ENCODE data around the gene PON1.

The PON1 gene

GRCh38 chr7:95318501-95319100, 5.7 kb downstream of the PON1 start:
- no peak for TF ChIP-seq CTCF (IDR thresholded peaks at IDR 0.05; ENCODE audit: low read depth, low read length, missing control alignments)
- H3K4me3 ChIP-seq (replicated peaks; ENCODE audit: low read depth, low read length) = no peak overlapping the region
- no peak for DNase-seq (ENCODE audit: extremely low read depth, low read depth)

- no peak for DNase-seq (ENCODE audit: extremely low read depth, low read depth)
- H3K4me3 ChIP-seq (replicated peaks; ENCODE audit: low read depth, low read length) = no peak overlapping the region
- TF ChIP-seq CTCF (IDR thresholded peaks at IDR 0.05; ENCODE audit: low read depth, low read length, missing control alignments) = no peak
Observed at GRCh38 chr7:95317966-95318365, 6.4 kb downstream of the PON1 start.

- no peak for TF ChIP-seq CTCF (IDR thresholded peaks at IDR 0.05; ENCODE audit: low read depth, low read length, missing control alignments)
- no peak for DNase-seq (ENCODE audit: extremely low read depth, low read depth)
Observed at GRCh38 chr7:95317546-95317945, 6.8 kb downstream of the PON1 start.

GRCh38 chr7:95316588-95316987, 7.7 kb downstream of the PON1 start:
- DNase-seq (ENCODE audit: extremely low read depth, low read depth) = no peak
- H3K4me3 ChIP-seq (replicated peaks; ENCODE audit: low read depth, low read length) = no peak overlapping the region
- no peak for TF ChIP-seq CTCF (IDR thresholded peaks at IDR 0.05; ENCODE audit: low read depth, low read length, missing control alignments)

More at GRCh38 chr7:95317546-95317945, 6.8 kb downstream of the PON1 start:
- no peak overlapping the region for H3K4me3 ChIP-seq (replicated peaks; ENCODE audit: low read depth, low read length)

DNA sequence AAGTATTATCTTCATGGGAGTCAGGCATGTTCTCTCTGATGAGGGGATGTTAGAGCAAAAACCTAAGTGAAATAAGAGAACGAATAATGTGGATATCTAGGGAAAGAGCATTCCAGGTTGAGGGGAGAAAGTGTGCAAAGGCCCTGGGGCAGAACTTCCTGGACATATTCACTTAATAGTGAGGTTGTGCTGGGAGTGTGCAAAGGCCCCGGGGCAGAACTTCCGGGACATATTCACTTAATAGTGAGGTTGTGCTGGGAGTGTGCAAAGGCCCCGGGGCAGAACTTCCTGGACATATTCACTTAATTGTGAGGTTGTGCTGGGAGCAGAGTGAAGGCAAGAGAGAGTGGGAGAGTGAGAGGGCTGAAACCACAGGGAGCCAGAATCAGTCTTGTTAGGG, 11.8 kb downstream of the PON1 start:
- H3K4me3 ChIP-seq (replicated peaks; ENCODE audit: low read depth, low read length) = no peak overlapping the region
- no peak for DNase-seq (ENCODE audit: extremely low read depth, low read depth)
- TF ChIP-seq CTCF (IDR thresholded peaks at IDR 0.05; ENCODE audit: low read depth, low read length, missing control alignments) = no peak

GRCh38 chr7:95311389-95311788, 12.9 kb downstream of the PON1 start:
- no peak for DNase-seq (ENCODE audit: extremely low read depth, low read depth)
- no peak for TF ChIP-seq CTCF (IDR thresholded peaks at IDR 0.05; ENCODE audit: low read depth, low read length, missing control alignments)
- no peak overlapping the region for H3K4me3 ChIP-seq (replicated peaks; ENCODE audit: low read depth, low read length)

GRCh38 chr7:95309951-95310350, 14.4 kb downstream of the PON1 start:
- no peak for TF ChIP-seq CTCF (IDR thresholded peaks at IDR 0.05; ENCODE audit: low read depth, low read length, missing control alignments)
- DNase-seq (ENCODE audit: extremely low read depth, low read depth) = no peak
- no peak overlapping the region for H3K4me3 ChIP-seq (replicated peaks; ENCODE audit: low read depth, low read length)

All from HFF-Myc (cell line).